ENCODE results near the gene ABHD16A.

GRCh38 chr6:31720196-31720770, 17.2 kb upstream of the ABHD16A start:
- TF ChIP-seq KAT8 (CRISPR knock-in tag; IDR thresholded peaks at IDR 0.05) (no peak), TFDP2 (CRISPR knock-in tag; IDR thresholded peaks at IDR 0.05) (no peak), RFX1 (IDR thresholded peaks at IDR 0.05) (no peak), ZBTB7A (CRISPR knock-in tag; IDR thresholded peaks at IDR 0.05) (no peak), JDP2 (CRISPR knock-in tag; IDR thresholded peaks at IDR 0.05; ENCODE audit: borderline replicate concordance) (no peak), TAF1 (CRISPR knock-in tag; IDR thresholded peaks at IDR 0.05) (no peak), REPIN1 (CRISPR knock-in tag; IDR thresholded peaks at IDR 0.05; ENCODE audit: borderline replicate concordance, low read depth) (no peak), KLF16 (CRISPR knock-in tag; IDR thresholded peaks at IDR 0.05) (no peak), EZH2 (conservative IDR thresholded peaks at IDR 0.05; ENCODE audit: low read depth, low read length) (no peak), NR2F6 (IDR thresholded peaks at IDR 0.05) (no peak), NR2F6 (CRISPR knock-in tag; IDR thresholded peaks at IDR 0.05) (no peak), ERF (CRISPR knock-in tag; IDR thresholded peaks at IDR 0.05) (no peak), ZNF678 (CRISPR knock-in tag; IDR thresholded peaks at IDR 0.05) (no peak)
- TF ChIP-seq, protein P1, sequence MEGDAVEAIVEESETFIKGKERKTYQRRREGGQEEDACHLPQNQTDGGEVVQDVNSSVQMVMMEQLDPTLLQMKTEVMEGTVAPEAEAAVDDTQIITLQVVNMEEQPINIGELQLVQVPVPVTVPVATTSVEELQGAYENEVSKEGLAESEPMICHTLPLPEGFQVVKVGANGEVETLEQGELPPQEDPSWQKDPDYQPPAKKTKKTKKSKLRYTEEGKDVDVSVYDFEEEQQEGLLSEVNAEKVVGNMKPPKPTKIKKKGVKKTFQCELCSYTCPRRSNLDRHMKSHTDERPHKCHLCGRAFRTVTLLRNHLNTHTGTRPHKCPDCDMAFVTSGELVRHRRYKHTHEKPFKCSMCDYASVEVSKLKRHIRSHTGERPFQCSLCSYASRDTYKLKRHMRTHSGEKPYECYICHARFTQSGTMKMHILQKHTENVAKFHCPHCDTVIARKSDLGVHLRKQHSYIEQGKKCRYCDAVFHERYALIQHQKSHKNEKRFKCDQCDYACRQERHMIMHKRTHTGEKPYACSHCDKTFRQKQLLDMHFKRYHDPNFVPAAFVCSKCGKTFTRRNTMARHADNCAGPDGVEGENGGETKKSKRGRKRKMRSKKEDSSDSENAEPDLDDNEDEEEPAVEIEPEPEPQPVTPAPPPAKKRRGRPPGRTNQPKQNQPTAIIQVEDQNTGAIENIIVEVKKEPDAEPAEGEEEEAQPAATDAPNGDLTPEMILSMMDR (CRISPR knock-in tag; IDR thresholded peaks at IDR 0.05), result no peak
